K562 (cell line): ENCODE measurements around the gene GPR22.

Experiments used
- CTCF ChIP-seq, 3 experiments: IDR thresholded peaks in 2 of 3; conservative IDR thresholded peaks in 1 of 3; 2 replicates each; pipeline ENCODE4 v1.5.1; 2011 to 2012; ENCODE audit warnings: low read length in 3 of 3, mild to moderate bottlenecking in 3 of 3, control low read depth in 2 of 3, improper control_type of control experiment in 1 of 3, inconsistent platforms in 1 of 3, low read depth in 1 of 3, mixed read lengths in 1 of 3, moderate library complexity in 1 of 3; ENCODE audit not compliant: insufficient read depth in 2 of 3
- HMGN3 ChIP-seq: IDR thresholded peaks from 2 replicates; pipeline ENCODE4 v1.6.1; 2011; ENCODE audit warnings: borderline replicate concordance, low read depth, mild to moderate bottlenecking, mixed read lengths, low read length; ENCODE audit not compliant: insufficient read length; ENCODE audit errors: extremely low read depth
- ID3 ChIP-seq, 2 experiments: fragments of 250-450 bp in 1 of 2; fragments of 450-650 bp in 1 of 2; sonication (Bioruptor Pico) in 1 of 2; IDR thresholded peaks; 2 replicates each; pipeline versions ENCODE4 v1.6.1 to v1.8.0; 2016 to 2021; ENCODE audit warnings: mild to moderate bottlenecking in 2 of 2, moderate library complexity in 2 of 2, missing compliant biosample characterization in 1 of 2, missing genetic modification characterization in 1 of 2
- KLF16 ChIP-seq: IDR thresholded peaks from 2 replicates; pipeline ENCODE4 v1.6.1; 2016; ENCODE audit warnings: antibody characterized with exemption
- MEF2A ChIP-seq: IDR thresholded peaks from 2 replicates; pipeline ENCODE4 v1.6.1; 2011; ENCODE audit warnings: low read depth, mild to moderate bottlenecking, low read length, moderate library complexity; ENCODE audit not compliant: control insufficient read depth
- MYC ChIP-seq, 2 experiments: fragments of 250-450 bp in 1 of 2; sonication (Bioruptor Pico) in 1 of 2; IDR thresholded peaks; 2 replicates each; pipeline versions ENCODE4 v1.5.1 to v1.6.1; 2012 to 2021; ENCODE audit warnings: low read depth in 2 of 2, borderline replicate concordance in 1 of 2, improper control_type of control experiment in 1 of 2, low read length in 1 of 2, mild to moderate bottlenecking in 1 of 2, moderate library complexity in 1 of 2
- POLR2A ChIP-seq: fragments of 450-650 bp; conservative IDR thresholded peaks from 2 replicates; pipeline ENCODE4 v1.6.1; 2016
- RNF2 ChIP-seq: sonication (generic); IDR thresholded peaks from 2 replicates; pipeline ENCODE4 v1.6.1; 2016
- SRSF9 ChIP-seq: fragments of 200-400 bp; formaldehyde crosslinking; IDR thresholded peaks from 2 replicates; pipeline ENCODE4 v1.6.1; 2017; ENCODE audit warnings: low read depth, low read length, borderline replicate concordance
- TOE1 ChIP-seq, 2 experiments: fragments of 450-650 bp in 1 of 2; sonication (generic) in 1 of 2; formaldehyde crosslinking in 1 of 2; IDR thresholded peaks; 2 replicates each; pipeline versions ENCODE4 v1.7.1 to v1.8.0; 2016 to 2022; ENCODE audit warnings: borderline replicate concordance in 2 of 2, mild to moderate bottlenecking in 2 of 2, antibody characterized with exemption in 1 of 2, inconsistent platforms in 1 of 2, low read depth in 1 of 2, missing genetic modification reagents in 1 of 2, moderate library complexity in 1 of 2
- ZBTB8A ChIP-seq: fragments of 450-650 bp; IDR thresholded peaks from 2 replicates; pipeline ENCODE4 v1.6.1; 2018; ENCODE audit warnings: mild to moderate bottlenecking, moderate library complexity; ENCODE audit not compliant: partially characterized antibody
- ZFP30 ChIP-seq: fragments of 250-450 bp; sonication (Bioruptor Pico); IDR thresholded peaks from 2 replicates; pipeline ENCODE4 v1.8.0; 2022; ENCODE audit warnings: moderate library complexity, mild to moderate bottlenecking, inconsistent platforms, borderline replicate concordance
- ZNF197 ChIP-seq: fragments of 200-800 bp; sonication (Bioruptor generic); IDR thresholded peaks from 2 replicates; pipeline ENCODE4 v1.6.1; 2016; ENCODE audit warnings: low read depth, missing genetic modification characterization, missing compliant biosample characterization

GRCh38 chr7:107492875-107493274 lies 23.0 kb downstream of the GPR22 start:
- no peak for TF ChIP-seq ID3 (CRISPR knock-in tag; IDR thresholded peaks at IDR 0.05)
- no peak for TF ChIP-seq ID3 (tag; IDR thresholded peaks at IDR 0.05)
- TF ChIP-seq CTCF (IDR thresholded peaks at IDR 0.05 in 2 of 3, conservative IDR thresholded peaks at IDR 0.05 in 1 of 3; ENCODE audit: insufficient read depth in 2 of 3, low read depth in 1 of 3, low read length in 3 of 3), result no peak
- TF ChIP-seq RNF2, result no peak
- no peak for TF ChIP-seq ZBTB8A
- TF ChIP-seq POLR2A, result no peak
- no peak for TF ChIP-seq HMGN3
- no peak for TF ChIP-seq MYC (IDR thresholded peaks at IDR 0.05; ENCODE audit: low read depth, low read length)
- TF ChIP-seq MYC (CRISPR knock-in tag; IDR thresholded peaks at IDR 0.05; ENCODE audit: borderline replicate concordance, low read depth), result no peak
- no peak for TF ChIP-seq ZNF197 (CRISPR knock-in tag)
- TF ChIP-seq MEF2A, result no peak
- TF ChIP-seq TOE1 (IDR thresholded peaks at IDR 0.05; ENCODE audit: borderline replicate concordance), result no peak
- no peak for TF ChIP-seq TOE1 (CRISPR knock-in tag; IDR thresholded peaks at IDR 0.05; ENCODE audit: borderline replicate concordance, low read depth)
- no peak for TF ChIP-seq KLF16
- no peak for TF ChIP-seq SRSF9
- TF ChIP-seq ZFP30 (CRISPR knock-in tag), result no peak
